Measurements from ENCODE around the gene GTF2F2.

DNA sequence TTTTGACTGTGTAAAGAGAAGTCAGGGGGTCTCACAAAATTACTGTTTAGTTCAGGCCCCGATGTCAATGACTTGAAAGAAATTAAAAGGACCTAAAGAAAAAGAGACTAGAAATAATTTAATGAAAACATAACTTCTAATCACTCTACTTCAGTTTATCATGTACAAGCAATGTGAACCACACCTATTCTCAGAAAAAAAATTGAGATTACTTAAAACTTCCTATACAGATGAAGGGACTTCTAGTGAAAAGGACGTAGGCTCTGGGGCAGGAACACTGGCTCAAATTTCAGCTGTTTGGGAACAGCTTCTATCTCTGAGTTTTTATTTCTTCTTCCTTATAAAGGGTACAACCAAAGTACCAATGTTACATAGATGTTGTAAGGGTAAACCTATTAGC, 182.7 kb downstream of the GTF2F2 start:
- TF ChIP-seq, protein P1, sequence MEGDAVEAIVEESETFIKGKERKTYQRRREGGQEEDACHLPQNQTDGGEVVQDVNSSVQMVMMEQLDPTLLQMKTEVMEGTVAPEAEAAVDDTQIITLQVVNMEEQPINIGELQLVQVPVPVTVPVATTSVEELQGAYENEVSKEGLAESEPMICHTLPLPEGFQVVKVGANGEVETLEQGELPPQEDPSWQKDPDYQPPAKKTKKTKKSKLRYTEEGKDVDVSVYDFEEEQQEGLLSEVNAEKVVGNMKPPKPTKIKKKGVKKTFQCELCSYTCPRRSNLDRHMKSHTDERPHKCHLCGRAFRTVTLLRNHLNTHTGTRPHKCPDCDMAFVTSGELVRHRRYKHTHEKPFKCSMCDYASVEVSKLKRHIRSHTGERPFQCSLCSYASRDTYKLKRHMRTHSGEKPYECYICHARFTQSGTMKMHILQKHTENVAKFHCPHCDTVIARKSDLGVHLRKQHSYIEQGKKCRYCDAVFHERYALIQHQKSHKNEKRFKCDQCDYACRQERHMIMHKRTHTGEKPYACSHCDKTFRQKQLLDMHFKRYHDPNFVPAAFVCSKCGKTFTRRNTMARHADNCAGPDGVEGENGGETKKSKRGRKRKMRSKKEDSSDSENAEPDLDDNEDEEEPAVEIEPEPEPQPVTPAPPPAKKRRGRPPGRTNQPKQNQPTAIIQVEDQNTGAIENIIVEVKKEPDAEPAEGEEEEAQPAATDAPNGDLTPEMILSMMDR (IDR thresholded peaks at IDR 0.05) = no peak
- no peak for TF ChIP-seq POLR2A (IDR thresholded peaks at IDR 0.05)

Data from stomach (tissue), 4 donors.